CD4-positive, alpha-beta T cell (primary cell): ENCODE measurements around the gene TMEFF1. TPM values are rescaled to one million over a fixed set of nuclear protein-coding genes. Genes with fewer than 3 reads are reported as not detected.

Experiments
- ATAC-seq: fragments of 200-7000 bp; cut with Tn5 transposase; one replicate; pipeline ENCODE4 v1.10.0; 2022; ENCODE audit warnings: mild to moderate bottlenecking; ENCODE audit not compliant: poor library complexity
- CTCF ChIA-PET: fragments of 350-600 bp; sonication (Branson Sonifier 250); formaldehyde crosslinking; loops from one replicate; lab custom pipeline; 2021; ENCODE audit warnings: antibody characterized with exemption, inconsistent platforms; lab: Charles Lee
- POLR2A ChIA-PET: fragments of 350-600 bp; sonication (Branson Sonifier 250); formaldehyde crosslinking; loops from one replicate; lab custom pipeline; 2021; ENCODE audit warnings: antibody characterized with exemption, inconsistent platforms; lab: Charles Lee
- DNase-seq, 14 experiments: peaks; one replicate each; pipeline ENCODE4 v3.0.0-alpha.2; 2013 to 2020; ENCODE audit warnings: mixed read lengths in 2 of 14
- H3K27ac ChIP-seq, 2 donors: one replicate each; pipeline versions ENCODE4 v1.5.1 to v1.7.0; 2013; ENCODE audit warnings: low read length in 2 of 2, low read depth in 1 of 2, mild to moderate bottlenecking in 1 of 2
- H3K27me3 ChIP-seq, 2 experiments: 1 replicate in 1 of 2; 2 replicates in 1 of 2; pipeline versions ENCODE4 v1.6.1 to v1.7.0; 2013; ENCODE audit warnings: low read length in 2 of 2, control low read depth in 1 of 2, mild to moderate bottlenecking in 1 of 2, moderate library complexity in 1 of 2; ENCODE audit not compliant: insufficient read depth in 2 of 2, control insufficient read depth in 1 of 2
- H3K36me3 ChIP-seq: one replicate; pipeline ENCODE4 v1.6.1; 2013; ENCODE audit warnings: low read length, control low read depth; ENCODE audit not compliant: insufficient read depth
- H3K4me1 ChIP-seq: one replicate; pipeline ENCODE4 v1.6.1; 2013; ENCODE audit warnings: low read length, control low read depth; ENCODE audit not compliant: insufficient read depth
- H3K4me3 ChIP-seq: one replicate; pipeline ENCODE4 v1.5.1; 2013; ENCODE audit warnings: mild to moderate bottlenecking, low read length, moderate library complexity
- H3K9me3 ChIP-seq, 2 experiments: 1 replicate in 1 of 2; 2 replicates in 1 of 2; pipeline versions ENCODE4 v1.6.1 to v1.7.0; 2013; ENCODE audit warnings: low read length in 2 of 2, mild to moderate bottlenecking in 2 of 2, control low read depth in 1 of 2, moderate library complexity in 1 of 2; ENCODE audit not compliant: control insufficient read depth in 1 of 2, insufficient read depth in 1 of 2
- H3K27ac Mint-ChIP-seq: one replicate; pipeline ENCODE4 v1.8.0; 2020; ENCODE audit warnings: mixed read lengths
- H3K27me3 Mint-ChIP-seq: one replicate; pipeline ENCODE4 v1.8.0; 2021; ENCODE audit warnings: mixed read lengths
- H3K36me3 Mint-ChIP-seq: one replicate; pipeline ENCODE4 v1.8.0; 2021; ENCODE audit warnings: low read depth, mixed read lengths
- H3K4me1 Mint-ChIP-seq: one replicate; pipeline ENCODE4 v1.8.0; 2021; ENCODE audit warnings: low read depth, mixed read lengths
- H3K4me3 Mint-ChIP-seq: one replicate; pipeline ENCODE4 v1.8.0; 2020; ENCODE audit warnings: mild to moderate bottlenecking, mixed read lengths
- H3K9me3 Mint-ChIP-seq: one replicate; pipeline ENCODE4 v1.8.0; 2020; ENCODE audit warnings: mixed read lengths
- intact Hi-C, 2 experiments: fragments of 100-400 bp; cut with DNase I in 1 of 2; cut with micrococcal nuclease in 1 of 2; formaldehyde crosslinking; loops; one replicate each; pipeline versions ENCODE4 v1.15.1 to v1.9.0; 2023 to 2025; cut with DNase I, micrococcal nuclease
- total RNA-seq, 174 experiments: library from RNA in 2 of 174; stranded (reverse) in 2 of 174; gene quantifications; one replicate each; pipeline ENCODE4 v1.2.3 and lab custom pipeline; 2021 to 2026
- TF ChIP-seq, protein P1 (sequence below): fragments of 200-600 bp; IDR thresholded peaks from one replicate; pipeline ENCODE4 v1.8.0; 2022; ENCODE audit warnings: antibody characterized with exemption, mild to moderate bottlenecking

The TMEFF1 gene
- total RNA-seq, 2 experiments from 2014 or later = not detected

- Histone ChIP-seq H3K4me3 (no peak overlapping the region), H3K36me3 (no peaks in the 10 kb centered on the region), H3K27me3 (no peaks in the 10 kb centered on the region), H3K4me1 (no peaks in the 10 kb centered on the region), H3K27ac (no peak overlapping the region), H3K9me3 (no peaks in the 10 kb centered on the region)
- DNase-seq (no peak), ATAC-seq (no peak)
- Mint-ChIP-seq H3K4me1 (no peaks in the 10 kb centered on the region), H3K27ac (no peak overlapping the region), H3K36me3 (no peaks in the 10 kb centered on the region), H3K9me3 (no peaks in the 10 kb centered on the region), H3K27me3 (no peaks in the 10 kb centered on the region), H3K4me3 (no peak overlapping the region)
- POLR2A ChIA-PET = no interaction called here
- TF ChIP-seq, protein P1, sequence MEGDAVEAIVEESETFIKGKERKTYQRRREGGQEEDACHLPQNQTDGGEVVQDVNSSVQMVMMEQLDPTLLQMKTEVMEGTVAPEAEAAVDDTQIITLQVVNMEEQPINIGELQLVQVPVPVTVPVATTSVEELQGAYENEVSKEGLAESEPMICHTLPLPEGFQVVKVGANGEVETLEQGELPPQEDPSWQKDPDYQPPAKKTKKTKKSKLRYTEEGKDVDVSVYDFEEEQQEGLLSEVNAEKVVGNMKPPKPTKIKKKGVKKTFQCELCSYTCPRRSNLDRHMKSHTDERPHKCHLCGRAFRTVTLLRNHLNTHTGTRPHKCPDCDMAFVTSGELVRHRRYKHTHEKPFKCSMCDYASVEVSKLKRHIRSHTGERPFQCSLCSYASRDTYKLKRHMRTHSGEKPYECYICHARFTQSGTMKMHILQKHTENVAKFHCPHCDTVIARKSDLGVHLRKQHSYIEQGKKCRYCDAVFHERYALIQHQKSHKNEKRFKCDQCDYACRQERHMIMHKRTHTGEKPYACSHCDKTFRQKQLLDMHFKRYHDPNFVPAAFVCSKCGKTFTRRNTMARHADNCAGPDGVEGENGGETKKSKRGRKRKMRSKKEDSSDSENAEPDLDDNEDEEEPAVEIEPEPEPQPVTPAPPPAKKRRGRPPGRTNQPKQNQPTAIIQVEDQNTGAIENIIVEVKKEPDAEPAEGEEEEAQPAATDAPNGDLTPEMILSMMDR = no peak
- intact Hi-C loops = no loop called here
- CTCF ChIA-PET = no interaction called here
These were observed 116.6 kb downstream of the TMEFF1 start for GRCh38 chr9:100589582-100589981.

DNA sequence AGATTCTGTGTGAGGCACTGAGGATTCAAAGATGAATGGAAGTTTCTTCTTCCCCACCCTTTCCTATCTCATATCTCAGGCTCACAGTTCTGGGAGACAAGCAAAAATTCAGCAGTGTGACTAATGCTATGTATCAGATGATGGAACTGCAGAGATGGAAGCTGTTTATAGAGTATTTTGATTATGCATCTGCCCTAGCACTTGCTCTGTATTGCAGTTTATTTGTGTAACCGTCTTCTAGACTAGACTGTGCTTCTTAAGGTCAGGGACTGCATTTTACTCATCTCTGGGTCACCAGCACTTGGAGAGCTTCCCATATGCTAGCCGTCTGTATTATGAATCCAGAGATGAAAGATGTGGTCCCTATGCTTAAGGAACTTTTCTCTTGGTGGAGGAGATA lies 117.5 kb downstream of the TMEFF1 start:
- CTCF ChIA-PET = no interaction called here
- Histone ChIP-seq H3K4me3 (no peak overlapping the region), H3K27me3 (no peaks in the 10 kb centered on the region), H3K36me3 (no peaks in the 10 kb centered on the region), H3K27ac (no peak overlapping the region), H3K9me3 (no peaks in the 10 kb centered on the region), H3K4me1 (no peaks in the 10 kb centered on the region)
- DNase-seq (no peak), ATAC-seq (no peak)
- TF ChIP-seq, protein P1 = no peak
- Mint-ChIP-seq H3K4me3 (no peak overlapping the region), H3K27ac (no peak overlapping the region), H3K27me3 (no peaks in the 10 kb centered on the region), H3K9me3 (no peaks in the 10 kb centered on the region), H3K4me1 (peaks cover 5% of the 10 kb centered on the region), H3K36me3 (no peaks in the 10 kb centered on the region)
- intact Hi-C loops = loop anchor here (10.0 kb wide), 4 partner anchors 236 to 1616 kb away; partner anchors contain the start of gene TEX10 (in 1 of the 2)
- POLR2A ChIA-PET = no interaction called here

DNA sequence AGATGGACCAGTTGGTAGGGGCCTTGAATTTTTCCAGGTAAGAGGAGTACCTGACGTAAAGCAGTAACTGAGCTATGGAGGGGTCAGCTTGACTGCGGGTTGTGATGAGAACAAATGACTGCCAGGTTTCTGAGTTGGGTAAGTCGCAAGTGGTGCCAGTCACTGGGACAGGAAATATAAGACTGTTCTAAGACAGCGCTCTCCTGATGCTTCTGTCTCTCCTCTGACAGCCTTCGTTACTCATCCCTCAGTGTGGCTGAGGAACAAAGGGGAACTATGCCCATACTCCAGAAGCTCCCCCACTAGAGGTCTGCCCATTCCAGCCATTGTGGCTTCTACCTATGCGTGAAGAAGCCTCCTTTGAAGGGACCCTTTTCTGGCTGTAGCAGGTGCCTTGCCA lies 118.2 kb downstream of the TMEFF1 start:
- intact Hi-C loops = loop anchor here (10.0 kb wide), 4 partner anchors 236 to 1616 kb away; partner anchors contain the start of gene TEX10 (in 1 of the 2)
- H3K4me1 Mint-ChIP-seq = peaks cover 11% of the 10 kb centered on the region
- no peaks in the 10 kb centered on the region for H3K36me3 Mint-ChIP-seq
- POLR2A ChIA-PET = no interaction called here
- TF ChIP-seq, protein P1 = no peak
- Histone ChIP-seq H3K4me1 (no peaks in the 10 kb centered on the region), H3K4me3 (no peak overlapping the region), H3K27ac (no peak overlapping the region), H3K36me3 (no peaks in the 10 kb centered on the region), H3K27me3 (no peaks in the 10 kb centered on the region), H3K9me3 (no peaks in the 10 kb centered on the region)
- no peaks in the 10 kb centered on the region for H3K9me3 Mint-ChIP-seq
- CTCF ChIA-PET = no interaction called here
- H3K4me3 Mint-ChIP-seq = no peak overlapping the region
- no peak for DNase-seq
- H3K27ac Mint-ChIP-seq = no peak overlapping the region
- no peaks in the 10 kb centered on the region for H3K27me3 Mint-ChIP-seq
- no peak for ATAC-seq
